Karpas-422 (cell line): Measurements from ENCODE around the gene HUS1. TPM values are rescaled to one million over a fixed set of nuclear protein-coding genes. Genes with fewer than 3 reads are reported as not detected.
"Not testable (repeated sequence)": the region's sequence is repeated elsewhere in the genome, so short reads cannot be mapped to it uniquely, and the experiment has no call there.

Experiments used
- DNase-seq: peaks from one replicate; pipeline ENCODE4 v3.0.0-alpha.2; 2015
- H2AFZ ChIP-seq: fragments of 200-600 bp; sonication (generic); 2 replicates; pipeline ENCODE4 v1.6.1; 2014; ENCODE audit warnings: antibody characterized with exemption, low read length, mixed read lengths
- H3K27ac ChIP-seq: fragments of 200-600 bp; sonication (generic); 2 replicates; pipeline ENCODE4 v1.5.1; 2014; ENCODE audit warnings: mild to moderate bottlenecking, low read length, moderate library complexity
- H3K27me3 ChIP-seq: fragments of 200-600 bp; sonication (generic); 2 replicates; pipeline ENCODE4 v1.6.1; 2014; ENCODE audit warnings: low read length, mixed read lengths
- H3K36me3 ChIP-seq: fragments of 200-600 bp; sonication (generic); 2 replicates; pipeline ENCODE4 v1.6.1; 2014; ENCODE audit warnings: low read length, mixed read lengths; ENCODE audit not compliant: insufficient read depth
- H3K4me1 ChIP-seq: fragments of 200-600 bp; sonication (generic); 2 replicates; pipeline ENCODE4 v1.6.1; 2014; ENCODE audit warnings: mild to moderate bottlenecking, low read length, mixed read lengths
- H3K4me2 ChIP-seq: fragments of 200-600 bp; sonication (generic); 2 replicates; pipeline ENCODE4 v1.6.1; 2014; ENCODE audit warnings: low read length, low read depth, mild to moderate bottlenecking; ENCODE audit not compliant: poor library complexity, severe bottlenecking
- H3K4me3 ChIP-seq: fragments of 200-600 bp; sonication (generic); 2 replicates; pipeline ENCODE4 v1.5.1; 2014; ENCODE audit warnings: mild to moderate bottlenecking, antibody characterized with exemption, low read length, mixed read lengths
- H3K79me2 ChIP-seq: fragments of 200-600 bp; sonication (generic); 2 replicates; pipeline ENCODE4 v1.6.1; 2014; ENCODE audit warnings: mild to moderate bottlenecking, low read length, mixed read lengths
- H3K9ac ChIP-seq: fragments of 200-600 bp; sonication (generic); 2 replicates; pipeline ENCODE4 v1.6.0; 2014; ENCODE audit warnings: low read length
- H3K9me2 ChIP-seq: fragments of 200-600 bp; sonication (generic), shearing (Covaris generic); replicated peaks from 2 replicates; pipeline ENCODE4 v1.6.0; 2014; ENCODE audit warnings: mild to moderate bottlenecking, low read length, moderate library complexity; ENCODE audit not compliant: insufficient read depth
- H3K9me3 ChIP-seq: fragments of 300-700, 200-600 bp; sonication (generic); 2 replicates; pipeline ENCODE4 v1.6.1; 2014; ENCODE audit warnings: low read length, mixed read lengths
- H4K20me1 ChIP-seq: fragments of 200-600 bp; sonication (generic); 2 replicates; pipeline ENCODE4 v1.6.1; 2014; ENCODE audit warnings: mild to moderate bottlenecking, antibody characterized with exemption, low read length, low read depth; ENCODE audit not compliant: insufficient read depth
- total RNA-seq: library from RNA; depleted of rRNA; stranded (reverse); fragments of >200 nt; shearing (Covaris generic); gene quantifications from 2 replicates; pipeline ENCODE4 v1.2.3, GENCODE V29; 2014; ENCODE audit warnings: low replicate concordance

The HUS1 gene
- total RNA-seq, 1 experiment from 2014 or later: 19.6 TPM

- Histone ChIP-seq H3K4me3 (peak overlapping the region; percentile 70), H3K36me3 (no peaks in the 10 kb centered on the region), H3K79me2 (no peaks in the 10 kb centered on the region), H3K27me3 (no peaks in the 10 kb centered on the region), H3K4me2 (peak overlapping the region; percentile 80), H3K27ac (no peak overlapping the region), H3K9me3 (no peaks in the 10 kb centered on the region), H3K4me1 (peaks cover 16% of the 10 kb centered on the region), H2AFZ (peak overlapping the region; percentile 90), H4K20me1 (no peaks in the 10 kb centered on the region), H3K9me2 (no peaks in the 10 kb centered on the region), H3K9ac (peak overlapping the region; percentile 70)
- no peak for DNase-seq
These were observed 11.9 kb upstream of the HUS1 start for GRCh38 chr7:47991270-47991669.

GRCh38 chr7:47990592-47990991 lies 11.2 kb upstream of the HUS1 start:
- Histone ChIP-seq H3K36me3 (no peaks in the 10 kb centered on the region), H3K4me1 (peaks cover 16% of the 10 kb centered on the region), H2AFZ (no peak overlapping the region), H3K9ac (no peak overlapping the region), H3K9me3 (no peaks in the 10 kb centered on the region), H4K20me1 (no peaks in the 10 kb centered on the region), H3K4me2 (no peak overlapping the region), H3K79me2 (no peaks in the 10 kb centered on the region), H3K9me2 (no peaks in the 10 kb centered on the region), H3K27me3 (no peaks in the 10 kb centered on the region), H3K27ac (no peak overlapping the region), H3K4me3 (no peak overlapping the region)
- no peak for DNase-seq

GRCh38 chr7:47989607-47990400 lies 10.4 kb upstream of the HUS1 start:
- H3K27me3 ChIP-seq, H3K9me2 ChIP-seq, H3K4me3 ChIP-seq, H2AFZ ChIP-seq, H3K9ac ChIP-seq, H3K79me2 ChIP-seq, DNase-seq, H3K27ac ChIP-seq, H3K36me3 ChIP-seq, H3K9me3 ChIP-seq, H3K4me2 ChIP-seq, H4K20me1 ChIP-seq: not testable (repeated sequence)
- H3K4me1 ChIP-seq: peaks cover 16% of the 10 kb centered on the region

- Histone ChIP-seq H4K20me1 (no peaks in the 10 kb centered on the region), H3K4me3 (no peak overlapping the region), H3K27ac (no peak overlapping the region), H3K4me1 (peaks cover 16% of the 10 kb centered on the region), H3K79me2 (no peaks in the 10 kb centered on the region), H3K9me3 (no peaks in the 10 kb centered on the region), H2AFZ (peak overlapping the region; percentile 42; the same call in 1 of the 2 replicates), H3K4me2 (no peak overlapping the region), H3K36me3 (no peaks in the 10 kb centered on the region), H3K9ac (no peak overlapping the region), H3K9me2 (no peaks in the 10 kb centered on the region), H3K27me3 (no peaks in the 10 kb centered on the region)
- peak; percentile 57 for DNase-seq
These were observed 9.3 kb upstream of the HUS1 start for GRCh38 chr7:47988496-47989386.

GRCh38 chr7:47982610-47983009 lies 3.2 kb upstream of the HUS1 start:
- H3K27ac ChIP-seq: no peak overlapping the region
- H3K9me3 ChIP-seq: no peaks in the 10 kb centered on the region
- no peaks in the 10 kb centered on the region for H3K9me2 ChIP-seq
- H3K79me2 ChIP-seq: peaks cover 12% of the 10 kb centered on the region
- no peaks in the 10 kb centered on the region for H3K27me3 ChIP-seq
- peaks cover 25% of the 10 kb centered on the region for H3K4me1 ChIP-seq
- no peak overlapping the region for H3K9ac ChIP-seq
- H3K36me3 ChIP-seq: peaks cover 6% of the 10 kb centered on the region; the same call in 1 of the 2 replicates
- no peak overlapping the region for H3K4me2 ChIP-seq
- no peak overlapping the region for H3K4me3 ChIP-seq
- no peak overlapping the region; the same call in 1 of the 2 replicates for H2AFZ ChIP-seq
- no peaks in the 10 kb centered on the region for H4K20me1 ChIP-seq
- no peak for DNase-seq

- H3K4me2 ChIP-seq, H2AFZ ChIP-seq, DNase-seq, H3K9ac ChIP-seq, H3K27ac ChIP-seq, H3K9me3 ChIP-seq, H3K27me3 ChIP-seq, H3K4me3 ChIP-seq, H3K9me2 ChIP-seq, H4K20me1 ChIP-seq: not testable (repeated sequence)
- peaks cover 25% of the 10 kb centered on the region for H3K4me1 ChIP-seq
- H3K36me3 ChIP-seq: peaks cover 23% of the 10 kb centered on the region
- peaks cover 16% of the 10 kb centered on the region for H3K79me2 ChIP-seq
These were observed 1.2 kb upstream of the HUS1 start for GRCh38 chr7:47980648-47981047.

GRCh38 chr7:47979832-47980181 lies 392 bp upstream of the HUS1 start:
- peak overlapping the region; percentile 93 for H3K4me3 ChIP-seq
- H3K79me2 ChIP-seq: peaks cover 16% of the 10 kb centered on the region
- peak overlapping the region; percentile 25; the same call in 1 of the 2 replicates for H2AFZ ChIP-seq
- DNase-seq: no peak
- no peaks in the 10 kb centered on the region for H3K27me3 ChIP-seq
- peak overlapping the region; percentile 92 for H3K9ac ChIP-seq
- peaks cover 23% of the 10 kb centered on the region for H3K36me3 ChIP-seq
- H3K27ac ChIP-seq: peak overlapping the region; percentile 78
- H3K9me3 ChIP-seq: no peaks in the 10 kb centered on the region
- peaks cover 25% of the 10 kb centered on the region for H3K4me1 ChIP-seq
- H3K9me2 ChIP-seq: no peaks in the 10 kb centered on the region
- peak overlapping the region; percentile 68 for H3K4me2 ChIP-seq
- H4K20me1 ChIP-seq: no peaks in the 10 kb centered on the region

- H3K4me1 ChIP-seq: peaks cover 25% of the 10 kb centered on the region
- H3K4me2 ChIP-seq: peak overlapping the region; percentile 100
- H3K79me2 ChIP-seq: peaks cover 16% of the 10 kb centered on the region
- H3K9me2 ChIP-seq: no peaks in the 10 kb centered on the region
- peak overlapping the region; percentile 58; the same call in 1 of the 2 replicates for H2AFZ ChIP-seq
- H3K27ac ChIP-seq: peak overlapping the region; percentile 78; the same call in 1 of the 2 replicates
- H3K9ac ChIP-seq: peak overlapping the region; percentile 92
- DNase-seq: no peak
- no peaks in the 10 kb centered on the region for H3K27me3 ChIP-seq
- no peaks in the 10 kb centered on the region for H4K20me1 ChIP-seq
- peaks cover 27% of the 10 kb centered on the region for H3K36me3 ChIP-seq
- peak overlapping the region; percentile 93 for H3K4me3 ChIP-seq
- no peaks in the 10 kb centered on the region for H3K9me3 ChIP-seq
These were observed 648 bp downstream of the HUS1 start for GRCh38 chr7:47978790-47979144.
